ENCODE measurements around the gene FETUB.
A peak's percentile ranks its signal among the peaks of the same experiment; 100 is the strongest.

FETUB gene

DNA sequence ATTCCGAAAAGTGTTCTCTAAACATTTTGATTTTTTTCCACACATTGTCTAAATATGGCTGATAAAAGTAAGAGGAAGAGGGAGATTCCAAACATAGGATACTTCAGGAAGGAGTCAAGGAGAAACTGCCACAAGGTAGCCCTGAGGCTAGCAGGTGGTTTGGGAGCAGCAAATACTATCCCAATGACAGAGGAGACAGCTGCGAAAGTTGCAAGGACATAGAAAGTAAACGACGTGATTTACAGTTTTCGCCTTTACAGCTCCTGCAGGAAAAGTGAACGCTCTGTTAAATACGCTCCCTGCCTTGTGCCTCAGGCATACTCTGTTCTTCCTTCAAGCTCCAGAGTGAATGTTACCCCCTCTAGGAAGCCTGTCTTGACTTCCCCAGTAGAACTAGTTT lies 3.7 kb upstream of the FETUB start:
- no peak for DNase-seq (ENCODE audit: low spot score)

DNA sequence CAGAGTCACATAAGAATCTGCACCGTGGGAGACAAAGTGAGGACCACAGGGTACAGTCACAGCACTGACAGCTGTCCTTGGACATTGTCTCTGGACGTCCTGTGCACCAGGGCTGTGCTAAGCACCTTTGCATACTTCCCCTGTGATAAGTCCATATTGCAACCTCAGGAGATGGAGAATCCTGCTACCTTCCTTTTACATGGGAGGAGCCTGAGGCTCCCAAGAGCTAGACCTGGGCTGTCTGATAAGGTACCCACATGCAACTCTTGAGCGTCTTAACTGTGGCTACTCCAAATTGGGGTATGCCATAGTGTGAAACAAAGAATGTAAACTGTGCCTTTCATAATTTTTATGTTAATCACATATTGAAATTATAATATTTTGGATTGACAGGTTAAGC lies 2.5 kb upstream of the FETUB start:
- DNase-seq (ENCODE audit: low spot score) = no peak

GRCh38 chr3:186638259-186638658 lies 1.9 kb upstream of the FETUB start:
- no peak for DNase-seq (ENCODE audit: low spot score)

DNA sequence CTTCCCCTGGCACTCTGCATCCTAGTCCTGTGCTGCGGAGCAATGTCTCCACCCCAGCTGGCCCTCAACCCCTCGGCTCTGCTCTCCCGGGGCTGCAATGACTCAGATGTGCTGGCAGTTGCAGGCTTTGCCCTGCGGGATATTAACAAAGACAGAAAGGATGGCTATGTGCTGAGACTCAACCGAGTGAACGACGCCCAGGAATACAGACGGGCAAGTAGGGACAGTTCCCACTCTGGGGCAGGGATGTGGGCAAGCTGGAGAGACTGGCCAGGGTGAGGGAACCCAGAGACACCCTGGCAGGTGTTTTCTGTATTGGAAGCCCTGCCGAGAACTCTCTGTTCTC lies 247 bp downstream of the FETUB start:
- peak; percentile 28 for DNase-seq (ENCODE audit: low spot score)

GRCh38 chr3:186640929-186641328 lies 730 bp downstream of the FETUB start:
- no peak for DNase-seq (ENCODE audit: low spot score)

DNA sequence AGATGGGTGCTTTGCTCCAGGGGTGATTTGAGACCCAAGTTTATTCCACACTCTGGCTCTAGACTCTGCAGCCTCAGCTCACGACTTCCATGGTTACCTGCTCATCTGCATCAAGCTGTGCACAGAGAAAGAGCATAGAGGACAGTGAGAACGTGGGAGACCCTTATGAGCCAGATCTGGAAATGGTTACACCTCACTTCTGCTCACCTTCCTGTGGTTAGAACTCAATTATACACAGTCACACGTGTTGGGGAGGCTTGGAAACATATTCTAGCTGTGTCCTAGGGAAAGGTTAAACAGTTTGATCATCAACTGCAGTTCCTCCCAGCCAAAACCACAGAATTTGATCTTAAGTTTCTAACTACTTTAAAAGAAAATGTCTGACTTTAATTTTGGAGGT lies 1.8 kb downstream of the FETUB start:
- no peak for DNase-seq (ENCODE audit: low spot score)

DNA sequence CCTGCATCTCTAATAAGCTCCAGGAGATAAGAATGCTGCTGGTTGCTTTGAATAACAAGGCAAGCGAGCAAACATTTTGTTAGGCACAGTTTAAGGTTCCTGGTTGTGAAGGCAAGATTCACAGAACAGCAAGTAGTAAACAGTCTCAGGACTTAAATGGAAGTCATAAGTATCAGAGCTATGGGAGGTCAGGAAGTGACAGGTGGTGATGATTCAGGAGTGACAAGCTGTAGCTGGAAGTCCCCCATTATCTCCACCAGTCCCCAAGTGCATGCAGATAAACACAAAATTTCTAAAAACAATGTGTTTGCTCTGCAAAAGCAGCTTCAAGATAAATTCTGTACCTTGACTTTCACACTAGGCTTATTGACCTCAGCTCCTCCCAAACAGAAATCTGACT lies 3.3 kb downstream of the FETUB start:
- DNase-seq (ENCODE audit: low spot score) = no peak

DNA sequence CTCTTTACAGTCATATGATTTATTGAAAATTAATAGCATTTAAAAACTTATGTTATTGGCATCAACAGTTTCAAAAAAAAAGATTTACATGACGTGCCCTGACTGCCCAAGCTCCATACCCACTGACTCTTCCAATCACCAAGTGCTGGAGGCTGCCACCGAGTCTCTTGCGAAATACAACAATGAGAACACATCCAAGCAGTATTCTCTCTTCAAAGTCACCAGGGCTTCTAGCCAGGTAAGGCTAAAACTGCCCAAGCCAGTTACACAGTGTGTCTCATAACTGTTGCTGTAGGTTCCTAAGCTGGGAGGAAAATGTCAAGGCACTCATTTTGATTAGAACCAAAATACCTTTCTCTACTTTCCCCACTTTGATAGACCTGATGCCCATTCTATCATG lies 4.5 kb downstream of the FETUB start:
- peak; percentile 25 for DNase-seq (ENCODE audit: low spot score)

GRCh38 chr3:186646106-186646505 lies 5.9 kb downstream of the FETUB start:
- no peak for DNase-seq (ENCODE audit: low spot score)

GRCh38 chr3:186646841-186647240 lies 6.6 kb downstream of the FETUB start:
- DNase-seq (ENCODE audit: low spot score) = no peak

DNA sequence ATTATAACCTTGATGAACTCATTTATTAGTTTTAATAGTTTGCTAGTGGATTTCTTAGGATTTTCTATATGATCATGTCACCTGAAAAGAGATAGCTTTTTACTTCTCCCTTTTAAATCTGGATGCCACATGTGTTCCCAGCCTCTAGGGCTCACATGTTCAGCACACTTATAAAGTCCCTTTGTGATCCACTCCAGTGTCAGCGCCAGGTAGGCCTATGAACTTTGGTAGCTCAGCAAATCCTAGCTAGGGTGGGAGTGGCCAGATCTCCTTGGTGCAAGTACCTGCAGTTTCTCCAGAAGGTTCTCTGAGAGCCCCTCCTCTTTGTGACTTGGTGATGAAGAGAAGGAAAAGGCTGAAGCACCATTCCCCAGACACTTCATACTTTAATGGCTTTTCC lies 8.7 kb downstream of the FETUB start:
- DNase-seq (ENCODE audit: low spot score) = no peak

GRCh38 chr3:186651678-186652215 lies 11.5 kb downstream of the FETUB start:
- DNase-seq (ENCODE audit: low spot score) = no peak

DNA sequence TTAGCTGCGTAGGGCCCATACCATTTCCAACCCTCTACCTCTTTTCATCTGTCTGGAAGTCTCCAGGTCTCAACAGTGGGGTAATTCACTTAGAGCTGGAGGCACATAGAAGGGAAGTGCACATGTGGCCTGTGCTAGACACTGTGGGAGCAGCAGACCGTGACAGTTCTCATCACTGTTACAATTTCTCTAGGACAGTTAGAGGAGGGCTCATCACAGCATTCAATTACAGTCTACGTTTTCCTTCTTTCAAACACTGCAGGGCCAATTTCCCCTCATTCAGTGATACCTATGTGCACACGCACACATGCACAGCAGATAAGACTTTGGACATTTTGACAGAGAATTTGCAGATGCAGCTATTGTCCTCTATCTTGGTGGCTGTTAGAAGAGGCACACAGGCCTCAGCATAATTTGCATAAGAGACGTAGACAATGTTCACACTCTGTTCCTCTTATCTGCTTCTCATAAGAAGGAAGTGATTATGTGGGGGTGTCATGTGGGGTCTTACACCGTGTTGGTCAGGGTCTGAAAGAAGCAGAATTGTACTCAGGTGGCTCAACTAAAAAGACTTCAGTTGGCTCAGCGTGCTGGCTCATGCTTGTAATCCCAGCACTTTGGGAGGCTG lies 13.0 kb downstream of the FETUB start:
- DNase-seq (ENCODE audit: low spot score) = no peak

GRCh38 chr3:186653984-186654383 lies 13.8 kb downstream of the FETUB start:
- DNase-seq (ENCODE audit: low spot score) = peak; percentile 83

GRCh38 chr3:186663361-186664118 lies 23.3 kb downstream of the FETUB start:
- no peak for DNase-seq (ENCODE audit: low spot score)

DNA sequence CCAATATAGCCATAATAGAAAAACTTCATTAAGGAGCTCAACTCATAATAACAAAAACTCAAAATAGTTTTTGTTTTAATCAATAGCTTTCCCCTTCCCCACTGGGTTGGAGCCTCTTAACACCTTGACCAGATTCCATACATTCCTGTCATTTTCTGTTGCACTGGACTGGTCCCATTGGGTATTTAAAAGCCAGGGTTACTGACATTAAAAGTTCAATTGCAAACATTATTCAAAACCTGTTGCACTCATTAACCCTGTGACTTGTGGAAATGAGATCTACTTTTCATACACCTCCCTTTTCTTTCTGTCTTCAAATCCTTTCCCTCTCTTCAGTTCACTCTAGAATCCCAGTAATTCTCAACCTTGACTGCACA lies 23.9 kb downstream of the FETUB start:
- no peak for DNase-seq (ENCODE audit: low spot score)

- no peak for DNase-seq (ENCODE audit: low spot score)
Measured at GRCh38 chr3:186664506-186664905, 24.3 kb downstream of the FETUB start.

DNA sequence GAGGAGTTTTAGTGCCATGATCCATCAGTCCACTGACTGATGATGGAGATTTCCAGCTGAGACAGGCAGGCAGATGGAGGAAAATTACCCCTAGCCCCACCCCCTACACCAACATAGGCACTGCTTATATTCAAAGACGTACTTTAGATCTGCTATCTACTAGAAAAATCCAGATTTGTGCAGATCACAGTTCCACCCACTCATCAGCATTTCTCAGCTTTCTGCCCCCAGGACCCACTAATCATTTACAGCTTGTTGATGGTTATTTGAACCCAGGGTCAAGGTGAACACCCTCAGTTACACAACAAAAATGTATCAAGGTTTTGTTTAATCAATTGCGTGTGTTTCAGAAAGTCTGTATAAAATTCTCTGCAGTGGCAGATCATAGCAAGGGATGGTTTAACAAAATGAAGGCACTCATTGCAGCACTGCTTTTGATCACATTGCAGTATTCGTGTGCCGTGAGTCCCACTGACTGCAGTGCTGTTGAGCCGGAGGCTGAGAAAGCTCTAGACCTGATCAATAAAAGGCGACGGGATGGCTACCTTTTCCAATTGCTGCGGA lies 25.5 kb downstream of the FETUB start, which contains the start of gene HRG:
Gene HRG (plus strand): TSS at position 390 of the 564 bp plus-strand sequence. CDS start 18 bp downstream, at position 408.
- no peak for DNase-seq (ENCODE audit: low spot score)

DNA sequence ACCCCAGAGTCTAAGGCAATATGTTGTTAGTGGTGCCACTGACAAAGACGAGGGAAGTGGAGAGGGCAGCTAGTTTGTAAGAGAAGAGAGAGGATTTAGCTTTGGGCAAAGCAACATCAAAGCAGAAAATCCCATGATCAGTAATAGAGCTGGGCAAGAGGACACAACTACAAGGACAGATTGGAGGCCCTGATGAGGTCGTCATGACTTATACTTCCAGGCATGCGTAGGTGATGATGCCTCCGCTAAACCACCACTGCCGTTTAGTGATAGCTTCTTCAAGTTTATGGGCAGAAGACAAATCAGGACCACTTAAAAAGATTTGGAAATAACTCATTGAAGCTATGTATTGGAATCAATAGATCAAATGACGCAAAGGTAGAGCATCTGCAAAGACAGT lies 28.2 kb downstream of the FETUB start:
- DNase-seq (ENCODE audit: low spot score) = no peak

DNA sequence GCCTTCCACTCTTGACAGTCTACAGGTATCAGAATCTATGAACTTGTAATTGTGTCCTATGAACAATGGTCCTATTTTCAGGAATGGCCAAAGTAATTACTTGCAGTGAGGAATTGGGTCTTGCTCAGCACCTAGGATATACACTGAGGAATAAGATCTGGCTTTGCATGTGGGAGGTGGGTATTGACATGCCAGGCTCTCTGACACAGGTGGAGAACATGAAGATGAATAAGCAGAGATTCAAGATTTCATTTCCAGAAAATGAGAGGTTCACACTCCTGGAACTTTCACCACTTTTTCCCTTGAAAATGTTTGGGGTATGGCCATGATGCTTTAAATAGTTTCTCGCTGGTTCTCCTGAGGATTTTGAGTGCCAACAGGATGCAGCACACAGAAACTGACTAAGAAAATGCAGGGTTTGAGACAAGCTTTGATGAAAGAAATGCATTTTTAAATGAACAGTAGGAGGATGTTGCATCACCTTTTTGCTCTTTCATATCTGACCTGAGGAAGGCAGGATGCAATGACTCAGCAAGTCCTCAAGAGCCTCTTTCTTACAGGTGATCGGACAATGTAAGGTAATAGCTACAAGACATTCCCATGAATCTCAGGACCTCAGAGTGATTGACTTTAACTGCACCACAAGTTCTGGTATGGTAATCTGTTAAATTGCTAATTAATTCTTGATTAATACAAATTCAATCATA lies 29.3 kb downstream of the FETUB start:
- no peak for DNase-seq (ENCODE audit: low spot score)

DNA sequence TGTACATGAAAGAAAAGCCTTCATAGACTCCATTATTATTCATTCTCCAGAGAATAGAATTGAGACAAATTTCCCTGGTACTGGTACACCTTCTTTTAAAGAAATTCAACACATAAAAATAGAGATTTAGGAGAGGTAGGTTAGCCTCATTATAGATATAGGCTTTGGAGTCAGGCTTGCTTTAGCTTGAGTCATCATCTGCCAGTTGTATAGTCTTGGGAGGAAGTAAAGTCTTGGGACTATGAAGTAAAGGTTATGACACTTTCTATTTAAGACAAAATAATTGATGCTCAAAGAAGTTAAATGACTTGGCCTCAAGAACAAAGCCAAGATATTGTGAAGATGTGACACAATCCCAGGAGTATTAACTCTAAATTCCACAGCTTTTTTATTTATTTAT lies 30.0 kb downstream of the FETUB start:
- DNase-seq (ENCODE audit: low spot score) = no peak

- no peak for DNase-seq (ENCODE audit: low spot score)
Measured at GRCh38 chr3:186671051-186671450, 30.9 kb downstream of the FETUB start.

DNA sequence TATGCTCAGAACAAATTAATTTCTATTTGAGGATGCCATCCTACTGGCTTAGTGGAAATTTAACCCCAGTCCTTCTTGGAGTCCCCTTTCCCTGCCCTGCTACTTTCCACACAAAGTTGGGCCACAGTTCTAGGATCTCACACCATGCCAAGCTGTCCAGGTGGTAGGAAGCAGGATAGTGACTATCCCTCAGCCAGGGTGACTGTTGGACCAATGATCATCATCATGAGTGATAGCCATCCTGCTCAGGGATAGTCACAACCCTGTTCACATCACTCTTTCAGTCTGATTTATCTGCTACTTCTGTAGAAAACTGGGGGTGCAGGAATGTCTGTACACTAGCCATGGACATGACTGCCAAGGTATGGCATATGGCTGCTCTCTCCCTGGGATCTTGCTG lies 38.4 kb downstream of the FETUB start:
- DNase-seq (ENCODE audit: low spot score) = no peak
